T-helper 9 cell (primary cell): ENCODE results near the gene PIWIL4.
"Not testable (repeated sequence)": the region's sequence is repeated elsewhere in the genome, so short reads cannot be mapped to it uniquely, and the experiment has no call there.

Experiments used
- DNase-seq: peaks from one replicate; pipeline ENCODE4 v3.0.0-alpha.2; 2020

PIWIL4 gene

GRCh38 chr11:94549146-94549545 lies 18.0 kb upstream of the PIWIL4 start:
- DNase-seq, result no peak

GRCh38 chr11:94550513-94550912 lies 16.7 kb upstream of the PIWIL4 start:
- DNase-seq, result no peak

- DNase-seq, result no peak
These were observed 13.2 kb upstream of the PIWIL4 start for GRCh38 chr11:94553938-94554337.

- DNase-seq, result not testable (repeated sequence)
These were observed 11.3 kb upstream of the PIWIL4 start for GRCh38 chr11:94555752-94556329.

- no peak for DNase-seq
These were observed 9.7 kb upstream of the PIWIL4 start for GRCh38 chr11:94557421-94557820.

- no peak for DNase-seq
These were observed 9.2 kb upstream of the PIWIL4 start for GRCh38 chr11:94557992-94558391.

GRCh38 chr11:94558468-94558867 lies 8.7 kb upstream of the PIWIL4 start:
- no peak for DNase-seq

GRCh38 chr11:94558932-94559331 lies 8.2 kb upstream of the PIWIL4 start:
- no peak for DNase-seq

GRCh38 chr11:94559361-94559760 lies 7.8 kb upstream of the PIWIL4 start:
- DNase-seq, result no peak

- DNase-seq, result no peak
These were observed 6.3 kb upstream of the PIWIL4 start for GRCh38 chr11:94560834-94561233.

GRCh38 chr11:94563176-94563847 lies 3.9 kb upstream of the PIWIL4 start:
- DNase-seq, result no peak

- DNase-seq, result no peak
These were observed 3.2 kb upstream of the PIWIL4 start for GRCh38 chr11:94563848-94564467.

- no peak for DNase-seq
These were observed 1.0 kb downstream of the PIWIL4 start for GRCh38 chr11:94568200-94568599.

GRCh38 chr11:94568717-94569116 lies 1.5 kb downstream of the PIWIL4 start:
- no peak for DNase-seq

- not testable (repeated sequence) for DNase-seq
These were observed 5.8 kb downstream of the PIWIL4 start for GRCh38 chr11:94572975-94573374.

- DNase-seq, result no peak
These were observed 7.2 kb downstream of the PIWIL4 start for GRCh38 chr11:94574193-94574961.

GRCh38 chr11:94576306-94576705 lies 9.1 kb downstream of the PIWIL4 start:
- no peak for DNase-seq

GRCh38 chr11:94577841-94578240 lies 10.7 kb downstream of the PIWIL4 start:
- DNase-seq, result no peak

GRCh38 chr11:94581926-94582325 lies 14.8 kb downstream of the PIWIL4 start:
- DNase-seq, result no peak

GRCh38 chr11:94583213-94583865 lies 16.2 kb downstream of the PIWIL4 start:
- no peak for DNase-seq

- no peak for DNase-seq
These were observed 16.8 kb downstream of the PIWIL4 start for GRCh38 chr11:94583866-94584500.

- no peak for DNase-seq
These were observed 17.8 kb downstream of the PIWIL4 start for GRCh38 chr11:94584978-94585377.

- DNase-seq, result no peak
These were observed 18.2 kb downstream of the PIWIL4 start for GRCh38 chr11:94585399-94585798.
